Memory B cell (primary cell): Measurements from ENCODE around the gene GP9.

ENCODE experiments used
- ATAC-seq: fragments of 150-1000 bp; cut with Tn5 transposase; 2 replicates; pipeline ENCODE4 v1.10.0; 2021; ENCODE audit warnings: low read depth, mild to moderate bottlenecking, moderate library complexity
- DNase-seq, 2 donors: peaks; one replicate each; pipeline ENCODE4 v3.0.0; 2022; ENCODE audit warnings: low spot score in 2 of 2
- H3K27ac Mint-ChIP-seq: one replicate; pipeline ENCODE4 v1.8.0; 2022; ENCODE audit warnings: mild to moderate bottlenecking, moderate library complexity, mixed read lengths
- H3K27me3 Mint-ChIP-seq: one replicate; pipeline ENCODE4 v1.8.0; 2022; ENCODE audit warnings: mixed read lengths
- H3K36me3 Mint-ChIP-seq: one replicate; pipeline ENCODE4 v1.8.0; 2022; ENCODE audit warnings: mild to moderate bottlenecking, mixed read lengths
- H3K4me1 Mint-ChIP-seq: one replicate; pipeline ENCODE4 v1.8.0; 2022; ENCODE audit warnings: mixed read lengths
- H3K4me3 Mint-ChIP-seq: one replicate; pipeline ENCODE4 v1.8.0; 2022; ENCODE audit warnings: mild to moderate bottlenecking, moderate library complexity, mixed read lengths
- H3K9me3 Mint-ChIP-seq: one replicate; pipeline ENCODE4 v1.8.0; 2022; ENCODE audit warnings: mixed read lengths

The GP9 gene

GRCh38 chr3:129034642-129035041 is 25.9 kb upstream of the GP9 start:
- Mint-ChIP-seq H3K4me3 (no peak overlapping the region), H3K9me3 (no peaks in the 10 kb centered on the region), H3K27ac (no peak overlapping the region), H3K36me3 (no peaks in the 10 kb centered on the region), H3K27me3 (peaks cover 7% of the 10 kb centered on the region), H3K4me1 (no peaks in the 10 kb centered on the region)
- ATAC-seq = no peak
- no peak for DNase-seq

- H3K4me3 Mint-ChIP-seq = no peak overlapping the region
- peaks cover 2% of the 10 kb centered on the region for H3K4me1 Mint-ChIP-seq
- peaks cover 13% of the 10 kb centered on the region for H3K27me3 Mint-ChIP-seq
- no peaks in the 10 kb centered on the region for H3K36me3 Mint-ChIP-seq
- H3K9me3 Mint-ChIP-seq = no peaks in the 10 kb centered on the region
- DNase-seq (no peak), ATAC-seq (no peak)
- no peak overlapping the region for H3K27ac Mint-ChIP-seq
Measured at GRCh38 chr3:129035360-129036221, 25.0 kb upstream of the GP9 start.

GRCh38 chr3:129036222-129037092 is 24.1 kb upstream of the GP9 start:
- Mint-ChIP-seq H3K36me3 (no peaks in the 10 kb centered on the region), H3K27ac (no peak overlapping the region), H3K27me3 (peaks cover 17% of the 10 kb centered on the region), H3K4me3 (no peak overlapping the region), H3K4me1 (peaks cover 2% of the 10 kb centered on the region), H3K9me3 (no peaks in the 10 kb centered on the region)
- DNase-seq = no peak
- no peak for ATAC-seq

GRCh38 chr3:129037093-129037419 is 23.5 kb upstream of the GP9 start:
- ATAC-seq = no peak
- H3K4me1 Mint-ChIP-seq = peaks cover 2% of the 10 kb centered on the region
- no peak overlapping the region for H3K4me3 Mint-ChIP-seq
- peaks cover 19% of the 10 kb centered on the region for H3K27me3 Mint-ChIP-seq
- DNase-seq = no peak
- H3K9me3 Mint-ChIP-seq = no peaks in the 10 kb centered on the region
- H3K27ac Mint-ChIP-seq = no peak overlapping the region
- no peaks in the 10 kb centered on the region for H3K36me3 Mint-ChIP-seq

- ATAC-seq (no peak), DNase-seq (no peak)
- Mint-ChIP-seq H3K36me3 (peaks cover 3% of the 10 kb centered on the region), H3K27ac (no peak overlapping the region), H3K9me3 (peaks cover 7% of the 10 kb centered on the region), H3K4me1 (peaks cover 2% of the 10 kb centered on the region), H3K27me3 (peaks cover 28% of the 10 kb centered on the region), H3K4me3 (no peak overlapping the region)
Measured at GRCh38 chr3:129038121-129038855, 22.3 kb upstream of the GP9 start.

- H3K36me3 Mint-ChIP-seq = peaks cover 8% of the 10 kb centered on the region
- H3K27ac Mint-ChIP-seq = no peak overlapping the region
- H3K4me3 Mint-ChIP-seq = no peak overlapping the region
- peaks cover 2% of the 10 kb centered on the region for H3K4me1 Mint-ChIP-seq
- ATAC-seq (no peak), DNase-seq (no peak)
- peaks cover 7% of the 10 kb centered on the region for H3K9me3 Mint-ChIP-seq
- peaks cover 30% of the 10 kb centered on the region for H3K27me3 Mint-ChIP-seq
Measured at GRCh38 chr3:129039271-129040038, 21.1 kb upstream of the GP9 start.

- Mint-ChIP-seq H3K27me3 (peaks cover 30% of the 10 kb centered on the region), H3K4me3 (no peak overlapping the region), H3K27ac (no peak overlapping the region), H3K9me3 (peaks cover 10% of the 10 kb centered on the region), H3K4me1 (peaks cover 2% of the 10 kb centered on the region), H3K36me3 (peaks cover 8% of the 10 kb centered on the region)
- ATAC-seq (no peak), DNase-seq (no peak)
Measured at GRCh38 chr3:129040039-129040336, 20.6 kb upstream of the GP9 start.

- Mint-ChIP-seq H3K27me3 (peaks cover 32% of the 10 kb centered on the region), H3K9me3 (peaks cover 10% of the 10 kb centered on the region), H3K4me3 (no peak overlapping the region), H3K36me3 (peaks cover 8% of the 10 kb centered on the region), H3K4me1 (peaks cover 2% of the 10 kb centered on the region), H3K27ac (no peak overlapping the region)
- ATAC-seq (no peak), DNase-seq (no peak)
Measured at GRCh38 chr3:129040579-129041300, 19.8 kb upstream of the GP9 start.

- Mint-ChIP-seq H3K27ac (no peak overlapping the region), H3K9me3 (peaks cover 16% of the 10 kb centered on the region), H3K4me1 (no peaks in the 10 kb centered on the region), H3K27me3 (peaks cover 27% of the 10 kb centered on the region), H3K36me3 (peaks cover 13% of the 10 kb centered on the region), H3K4me3 (no peak overlapping the region)
- no peak for DNase-seq
- peak; percentile 44 for ATAC-seq
Measured at GRCh38 chr3:129045675-129046036, 14.9 kb upstream of the GP9 start.

- peaks cover 16% of the 10 kb centered on the region for H3K9me3 Mint-ChIP-seq
- peaks cover 13% of the 10 kb centered on the region for H3K36me3 Mint-ChIP-seq
- no peak overlapping the region for H3K4me3 Mint-ChIP-seq
- H3K27me3 Mint-ChIP-seq = peaks cover 26% of the 10 kb centered on the region
- H3K4me1 Mint-ChIP-seq = no peaks in the 10 kb centered on the region
- DNase-seq (no peak), ATAC-seq (peak; percentile 29)
- no peak overlapping the region for H3K27ac Mint-ChIP-seq
Measured at GRCh38 chr3:129046037-129046731, 14.4 kb upstream of the GP9 start.

GRCh38 chr3:129046732-129047552 is 13.6 kb upstream of the GP9 start:
- no peak for ATAC-seq
- H3K27ac Mint-ChIP-seq = no peak overlapping the region
- no peak for DNase-seq
- no peaks in the 10 kb centered on the region for H3K4me1 Mint-ChIP-seq
- H3K9me3 Mint-ChIP-seq = peaks cover 16% of the 10 kb centered on the region
- H3K36me3 Mint-ChIP-seq = peaks cover 13% of the 10 kb centered on the region
- H3K4me3 Mint-ChIP-seq = no peak overlapping the region
- peaks cover 22% of the 10 kb centered on the region for H3K27me3 Mint-ChIP-seq

GRCh38 chr3:129047553-129047839 is 13.1 kb upstream of the GP9 start:
- no peaks in the 10 kb centered on the region for H3K4me1 Mint-ChIP-seq
- no peak overlapping the region for H3K27ac Mint-ChIP-seq
- ATAC-seq (no peak), DNase-seq (no peak)
- H3K36me3 Mint-ChIP-seq = peaks cover 10% of the 10 kb centered on the region
- peaks cover 17% of the 10 kb centered on the region for H3K27me3 Mint-ChIP-seq
- H3K4me3 Mint-ChIP-seq = no peak overlapping the region
- H3K9me3 Mint-ChIP-seq = peaks cover 13% of the 10 kb centered on the region
